ENCODE results near the gene CLCN1. TPM values are rescaled to one million over a fixed set of nuclear protein-coding genes. Genes with fewer than 3 reads are reported as not detected.

The CLCN1 gene
- polyA plus RNA-seq, 3 donors, result 0.04 to 0.76 (median 0.11) TPM

DNA sequence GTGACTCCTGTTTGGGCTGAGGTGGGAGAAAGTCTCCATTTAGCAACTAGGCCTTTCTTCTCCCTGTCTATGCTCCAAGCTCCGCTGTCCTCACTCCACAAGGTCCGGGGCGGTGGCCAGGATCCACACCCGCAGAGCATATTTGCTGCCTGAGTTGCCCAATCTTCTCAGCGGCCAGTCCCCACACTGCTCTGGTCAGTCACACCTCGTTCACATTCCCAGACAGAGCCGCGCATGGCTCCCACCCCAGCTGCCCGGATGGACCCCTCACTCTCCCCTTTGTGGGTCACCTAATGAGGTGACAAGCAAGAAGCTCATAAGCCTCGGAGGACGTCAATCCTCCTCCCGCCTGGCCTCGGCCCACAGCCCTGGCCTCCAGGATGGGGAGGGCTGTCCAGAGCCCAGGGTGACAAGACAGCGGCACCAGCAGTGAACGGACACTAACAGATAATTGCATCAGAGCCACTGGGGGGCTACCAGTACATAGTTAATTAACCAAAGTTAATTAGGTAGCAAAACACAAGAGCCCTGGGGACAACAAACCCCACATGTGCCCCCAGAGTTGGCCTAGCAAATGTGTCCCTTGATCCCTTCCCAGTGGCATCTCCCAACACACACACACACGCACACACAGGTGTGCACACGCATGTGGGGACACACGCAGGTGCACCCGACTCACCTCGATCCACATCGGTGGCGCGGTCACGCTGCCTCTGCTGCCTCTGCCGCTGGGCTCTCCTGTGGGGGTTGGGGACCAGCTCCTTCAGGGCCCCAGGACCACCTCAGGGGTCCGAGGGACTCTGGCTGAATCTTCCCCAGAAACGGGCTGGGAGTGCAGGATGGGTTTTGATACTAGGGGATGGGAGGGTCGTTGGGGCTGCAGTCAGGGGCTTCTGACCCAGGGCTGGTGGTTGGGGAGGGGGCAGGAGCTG is 81.0 kb downstream of the CLCN1 start:
- Mint-ChIP-seq H3K4me3 (no peak overlapping the region), H3K27me3 (ENCODE audit: low read depth in 3 of 3) (no peaks in the 10 kb centered on the region), H3K9me3 (no peaks in the 10 kb centered on the region), H3K4me1 (peaks cover 33% of the 10 kb centered on the region), H3K36me3 (peaks cover 26 to 38% of the 10 kb centered on the region in 2 donors), H3K27ac (peak overlapping the region in 1 of 7 donors; percentile 24)
- no peak overlapping the region for H3K27ac ChIP-seq (ENCODE audit: low read depth in 1 of 2, low read length in 2 of 2)
- H2AFZ ChIP-seq (ENCODE audit: insufficient read depth, low read depth, low read length, poor library complexity, severe bottlenecking), result no peak overlapping the region
- no peaks in the 10 kb centered on the region for H3K27me3 ChIP-seq (ENCODE audit: control insufficient read depth in 2 of 2, insufficient read depth in 2 of 2, low read length in 2 of 2)
- TF ChIP-seq, protein P1, sequence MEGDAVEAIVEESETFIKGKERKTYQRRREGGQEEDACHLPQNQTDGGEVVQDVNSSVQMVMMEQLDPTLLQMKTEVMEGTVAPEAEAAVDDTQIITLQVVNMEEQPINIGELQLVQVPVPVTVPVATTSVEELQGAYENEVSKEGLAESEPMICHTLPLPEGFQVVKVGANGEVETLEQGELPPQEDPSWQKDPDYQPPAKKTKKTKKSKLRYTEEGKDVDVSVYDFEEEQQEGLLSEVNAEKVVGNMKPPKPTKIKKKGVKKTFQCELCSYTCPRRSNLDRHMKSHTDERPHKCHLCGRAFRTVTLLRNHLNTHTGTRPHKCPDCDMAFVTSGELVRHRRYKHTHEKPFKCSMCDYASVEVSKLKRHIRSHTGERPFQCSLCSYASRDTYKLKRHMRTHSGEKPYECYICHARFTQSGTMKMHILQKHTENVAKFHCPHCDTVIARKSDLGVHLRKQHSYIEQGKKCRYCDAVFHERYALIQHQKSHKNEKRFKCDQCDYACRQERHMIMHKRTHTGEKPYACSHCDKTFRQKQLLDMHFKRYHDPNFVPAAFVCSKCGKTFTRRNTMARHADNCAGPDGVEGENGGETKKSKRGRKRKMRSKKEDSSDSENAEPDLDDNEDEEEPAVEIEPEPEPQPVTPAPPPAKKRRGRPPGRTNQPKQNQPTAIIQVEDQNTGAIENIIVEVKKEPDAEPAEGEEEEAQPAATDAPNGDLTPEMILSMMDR (IDR thresholded peaks at IDR 0.05), result no peak
- DNase-seq, result peak in 1 of 3 donors; percentile 2
- no peak overlapping the region for H3K4me2 ChIP-seq (replicated peaks; ENCODE audit: extremely low read depth, low read length, poor library complexity, severe bottlenecking)
- H3K79me2 ChIP-seq (ENCODE audit: insufficient read depth, low read length), result no peaks in the 10 kb centered on the region
- peaks cover 34% of the 10 kb centered on the region for H4K20me1 ChIP-seq (ENCODE audit: insufficient read depth, low read length)
- no peak overlapping the region for H3K9ac ChIP-seq (ENCODE audit: insufficient read depth, low read length, poor library complexity, severe bottlenecking)
- no peak overlapping the region for H3K4me3 ChIP-seq (replicated peaks in 1 of 3; ENCODE audit: low read depth in 2 of 3, low read length in 3 of 3)
- H3K4me1 ChIP-seq (ENCODE audit: control insufficient read depth in 1 of 2, insufficient read depth in 2 of 2, low read length in 2 of 2), result peaks cover 9 to 25% of the 10 kb centered on the region in 2 donors
- peaks cover 5 to 14% of the 10 kb centered on the region in 2 donors for H3K36me3 ChIP-seq (replicated peaks in 1 of 2; ENCODE audit: control insufficient read depth in 1 of 2, insufficient read depth in 2 of 2, low read length in 2 of 2)
- no peaks in the 10 kb centered on the region for H3K9me3 ChIP-seq (replicated peaks in 1 of 2; ENCODE audit: control insufficient read depth in 1 of 2, insufficient read depth in 1 of 2, low read length in 2 of 2)
- WGBS (ENCODE audit: insufficient coverage), result 90% methylated on average over 23 of the region's 28 CpGs
- intact Hi-C loops (cut with micrococcal nuclease), result no loop called here

DNA sequence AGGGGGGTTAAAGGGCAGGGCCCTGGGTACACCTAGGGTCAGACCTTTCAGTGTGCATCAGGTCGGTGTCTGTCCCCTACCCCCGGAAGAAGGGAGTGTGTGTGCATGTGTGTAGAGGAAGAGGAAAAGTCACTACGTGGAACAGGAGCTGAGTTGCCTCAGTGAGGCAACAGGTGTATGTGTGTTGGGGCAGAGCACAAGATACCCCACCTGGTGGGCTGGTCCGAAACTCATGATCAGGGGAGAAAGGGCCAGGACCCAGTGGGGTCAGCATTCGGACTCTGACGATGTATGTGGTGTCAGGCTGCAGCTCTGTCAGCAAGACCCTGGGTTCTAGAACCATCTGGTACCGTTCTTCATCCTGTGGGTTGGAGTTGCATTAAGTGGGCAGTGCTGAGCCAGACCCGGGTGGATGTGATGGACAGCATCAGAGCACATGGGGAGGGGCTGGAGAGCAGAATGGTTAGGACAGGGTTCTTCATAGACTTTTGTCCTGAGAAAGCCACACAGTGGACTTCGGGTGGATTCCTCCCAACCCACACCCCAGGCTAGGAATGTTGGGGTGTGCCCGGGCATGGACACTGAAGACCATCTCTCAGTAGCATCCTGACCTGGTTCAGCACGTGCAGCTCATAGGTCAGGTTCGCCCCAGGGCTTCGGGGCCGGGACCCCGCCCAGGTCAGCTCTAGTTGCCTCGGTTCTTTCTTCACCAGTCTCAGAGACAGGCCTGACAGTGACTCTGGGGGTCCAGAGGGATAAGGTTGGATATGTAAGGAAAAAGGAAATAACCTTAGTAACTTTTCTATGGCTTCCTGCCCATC is 82.0 kb downstream of the CLCN1 start:
- Histone ChIP-seq H3K4me3 (replicated peaks in 1 of 3; ENCODE audit: low read depth in 2 of 3, low read length in 3 of 3) (no peak overlapping the region), H3K36me3 (replicated peaks in 1 of 2; ENCODE audit: control insufficient read depth in 1 of 2, insufficient read depth in 2 of 2, low read length in 2 of 2) (peaks cover 0 to 4% of the 10 kb centered on the region in 2 donors), H3K9ac (ENCODE audit: insufficient read depth, low read length, poor library complexity, severe bottlenecking) (no peak overlapping the region), H3K4me1 (ENCODE audit: control insufficient read depth in 1 of 2, insufficient read depth in 2 of 2, low read length in 2 of 2) (peaks cover 9 to 17% of the 10 kb centered on the region in 2 donors), H4K20me1 (ENCODE audit: insufficient read depth, low read length) (peaks cover 24% of the 10 kb centered on the region), H3K79me2 (ENCODE audit: insufficient read depth, low read length) (no peaks in the 10 kb centered on the region), H3K27ac (ENCODE audit: low read depth in 1 of 2, low read length in 2 of 2) (no peak overlapping the region), H3K4me2 (replicated peaks; ENCODE audit: extremely low read depth, low read length, poor library complexity, severe bottlenecking) (no peak overlapping the region), H2AFZ (ENCODE audit: insufficient read depth, low read depth, low read length, poor library complexity, severe bottlenecking) (no peak overlapping the region), H3K9me3 (replicated peaks in 1 of 2; ENCODE audit: control insufficient read depth in 1 of 2, insufficient read depth in 1 of 2, low read length in 2 of 2) (no peaks in the 10 kb centered on the region), H3K27me3 (ENCODE audit: control insufficient read depth in 2 of 2, insufficient read depth in 2 of 2, low read length in 2 of 2) (no peaks in the 10 kb centered on the region)
- Mint-ChIP-seq H3K27ac (no peak overlapping the region), H3K27me3 (ENCODE audit: low read depth in 3 of 3) (no peaks in the 10 kb centered on the region), H3K36me3 (peaks cover 18 to 38% of the 10 kb centered on the region in 2 donors), H3K4me3 (no peak overlapping the region), H3K9me3 (no peaks in the 10 kb centered on the region), H3K4me1 (peaks cover 24% of the 10 kb centered on the region)
- WGBS (ENCODE audit: insufficient coverage), result 96% methylated on average over 15 of the region's 16 CpGs
- intact Hi-C loops (cut with micrococcal nuclease), result no loop called here
- DNase-seq, result no peak
- TF ChIP-seq, protein P1 (IDR thresholded peaks at IDR 0.05), result no peak
